Cardiac muscle cell (in vitro differentiated cells and primary cell): Measurements from ENCODE around the gene DAAM1. TPM values are rescaled to one million over a fixed set of nuclear protein-coding genes. Genes with fewer than 3 reads are reported as not detected.

Experiments
- DNase-seq, 2 donors: peaks; one replicate each; pipeline versions ENCODE4 v3.0.0 to v3.0.0-alpha.2; 2010 to 2017; ENCODE audit warnings: low read depth in 1 of 2, low spot score in 1 of 2
- H3K27ac ChIP-seq: fragments of 200-600 bp; sonication (generic); 2 replicates; pipeline ENCODE4 v1.5.1; 2016
- H3K27me3 ChIP-seq: fragments of 200-600 bp; sonication (generic); 2 replicates; pipeline ENCODE4 v1.6.0; 2016; ENCODE audit warnings: control low read depth
- H3K36me3 ChIP-seq: fragments of 200-600 bp; sonication (generic); 2 replicates; pipeline ENCODE4 v1.5.1; 2016; ENCODE audit warnings: control low read depth
- H3K4me1 ChIP-seq: fragments of 200-600 bp; sonication (generic); 2 replicates; pipeline ENCODE4 v1.8.1; 2017; ENCODE audit warnings: low read depth, mild to moderate bottlenecking, mixed run types
- H3K4me3 ChIP-seq: fragments of 200-600 bp; sonication (generic); 2 replicates; pipeline ENCODE4 v1.5.1; 2016; ENCODE audit warnings: mild to moderate bottlenecking
- H3K9me3 ChIP-seq: fragments of 200-600 bp; sonication (generic); 2 replicates; pipeline ENCODE4 v1.5.1; 2017; ENCODE audit warnings: low read depth, mild to moderate bottlenecking, control low read depth
- CTCF ChIP-seq: IDR thresholded peaks from 2 replicates; pipeline ENCODE4 v1.5.1; 2012; ENCODE audit warnings: low read depth, mild to moderate bottlenecking, low read length
- polyA plus RNA-seq: library from polyadenylated mRNA; unstranded; fragments of >200 nt; fragmentation: Nextera tagmentation; extraction: Ambion mirVana; gene quantifications from 2 replicates; pipeline ENCODE4 v1.2.1, GENCODE V29; 2016
- total RNA-seq: library from RNA; depleted of rRNA; stranded (reverse); fragments of >200 nt; gene quantifications from 2 replicates; pipeline ENCODE4 v1.2.3, GENCODE V29; 2016

Gene DAAM1
- total and polyA plus RNA-seq, 2 experiments from 2014 or later = 33.9 to 34.2 TPM

GRCh38 chr14:59338761-59339160 is 150.3 kb downstream of the DAAM1 start:
- no peak for DNase-seq
- Histone ChIP-seq H3K27me3 (no peaks in the 10 kb centered on the region), H3K4me1 (peaks cover 59% of the 10 kb centered on the region), H3K36me3 (no peaks in the 10 kb centered on the region), H3K9me3 (no peaks in the 10 kb centered on the region), H3K4me3 (no peak overlapping the region), H3K27ac (no peak overlapping the region)
- no peak for TF ChIP-seq CTCF

GRCh38 chr14:59339524-59340330 is 151.3 kb downstream of the DAAM1 start:
- no peaks in the 10 kb centered on the region for H3K36me3 ChIP-seq
- H3K4me1 ChIP-seq = peaks cover 60% of the 10 kb centered on the region
- no peak overlapping the region for H3K4me3 ChIP-seq
- TF ChIP-seq CTCF = no peak
- no peak for DNase-seq
- H3K27me3 ChIP-seq = no peaks in the 10 kb centered on the region
- H3K27ac ChIP-seq = no peak overlapping the region
- H3K9me3 ChIP-seq = no peaks in the 10 kb centered on the region

- peak overlapping the region; percentile 70 for H3K27ac ChIP-seq
- DNase-seq = no peak
- TF ChIP-seq CTCF = no peak
- H3K36me3 ChIP-seq = no peaks in the 10 kb centered on the region
- no peaks in the 10 kb centered on the region for H3K27me3 ChIP-seq
- no peak overlapping the region for H3K4me3 ChIP-seq
- no peaks in the 10 kb centered on the region for H3K9me3 ChIP-seq
- H3K4me1 ChIP-seq = peaks cover 51% of the 10 kb centered on the region
Observed at GRCh38 chr14:59341858-59342477, 153.5 kb downstream of the DAAM1 start.

- H3K36me3 ChIP-seq = peaks cover 5% of the 10 kb centered on the region
- H3K4me1 ChIP-seq = peaks cover 51% of the 10 kb centered on the region
- TF ChIP-seq CTCF = no peak
- H3K27me3 ChIP-seq = no peaks in the 10 kb centered on the region
- H3K4me3 ChIP-seq = no peak overlapping the region
- H3K9me3 ChIP-seq = no peaks in the 10 kb centered on the region
- H3K27ac ChIP-seq = peak overlapping the region; percentile 70
- peak; percentile 49 to 58 for DNase-seq
Observed at GRCh38 chr14:59342516-59343484, 154.3 kb downstream of the DAAM1 start.

- Histone ChIP-seq H3K4me1 (peaks cover 51% of the 10 kb centered on the region), H3K36me3 (peaks cover 11% of the 10 kb centered on the region), H3K27ac (peak overlapping the region; percentile 70), H3K27me3 (no peaks in the 10 kb centered on the region), H3K9me3 (no peaks in the 10 kb centered on the region), H3K4me3 (no peak overlapping the region)
- no peak for TF ChIP-seq CTCF
- DNase-seq = peak in 1 of 2 donors; percentile 47
Observed at GRCh38 chr14:59343585-59343984, 155.1 kb downstream of the DAAM1 start.
